ENCODE measurements around the gene HDAC2.

DNA sequence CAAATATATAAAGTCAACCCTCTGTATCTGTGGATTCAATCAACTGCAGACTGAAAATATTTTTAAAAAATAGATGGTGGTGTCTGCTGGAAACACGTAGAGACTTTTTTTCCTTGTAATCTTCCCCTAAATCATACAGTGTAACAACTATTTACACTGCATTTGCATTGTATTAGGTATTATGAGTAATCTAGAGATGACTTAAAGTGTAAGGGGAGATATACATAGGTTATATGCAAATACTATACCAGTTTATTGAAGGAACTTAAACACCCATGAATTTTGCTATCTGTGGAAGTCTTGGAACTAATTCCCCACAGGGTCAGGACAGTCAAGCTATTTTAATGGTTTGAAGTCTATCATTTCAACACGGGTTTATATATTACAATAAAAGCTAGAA is 10.2 kb downstream of the HDAC2 start:
- TF ChIP-seq POLR2AphosphoS5 (IDR thresholded peaks at IDR 0.05; ENCODE audit: borderline replicate concordance, low read depth, low read length) = no peak
- TF ChIP-seq EZH2 (IDR thresholded peaks at IDR 0.05) = no peak

Measured in SK-N-MC (cell line).